ENCODE data around the gene DYRK4. TPM values are rescaled to one million over a fixed set of nuclear protein-coding genes. Genes with fewer than 3 reads are reported as not detected.

The DYRK4 gene
- total RNA-seq, 4 donors from 2014 or later = 20.1 to 28.9 (median 21.1) TPM

DNA sequence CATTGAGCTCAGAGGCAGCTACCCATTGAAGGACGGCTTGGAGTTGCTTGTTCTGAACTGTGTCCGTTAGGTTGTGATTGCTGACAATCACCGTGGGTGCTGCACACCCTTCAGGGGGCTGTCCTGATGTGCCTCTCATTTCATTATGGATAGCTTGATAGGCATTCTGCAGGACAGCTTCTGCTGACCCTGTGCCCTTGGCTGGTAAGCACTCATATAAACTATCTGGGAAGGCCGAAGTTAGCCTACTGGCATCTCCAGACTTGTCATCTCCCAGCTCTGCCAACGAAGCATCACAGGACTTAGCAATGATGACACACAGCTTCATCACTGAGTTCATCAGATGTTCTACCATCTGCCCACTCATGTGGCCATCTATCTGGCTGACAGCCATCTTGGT, 64.5 kb downstream of the DYRK4 start:
- no peak overlapping the region for H3K27ac ChIP-seq
- TF ChIP-seq, protein P1, sequence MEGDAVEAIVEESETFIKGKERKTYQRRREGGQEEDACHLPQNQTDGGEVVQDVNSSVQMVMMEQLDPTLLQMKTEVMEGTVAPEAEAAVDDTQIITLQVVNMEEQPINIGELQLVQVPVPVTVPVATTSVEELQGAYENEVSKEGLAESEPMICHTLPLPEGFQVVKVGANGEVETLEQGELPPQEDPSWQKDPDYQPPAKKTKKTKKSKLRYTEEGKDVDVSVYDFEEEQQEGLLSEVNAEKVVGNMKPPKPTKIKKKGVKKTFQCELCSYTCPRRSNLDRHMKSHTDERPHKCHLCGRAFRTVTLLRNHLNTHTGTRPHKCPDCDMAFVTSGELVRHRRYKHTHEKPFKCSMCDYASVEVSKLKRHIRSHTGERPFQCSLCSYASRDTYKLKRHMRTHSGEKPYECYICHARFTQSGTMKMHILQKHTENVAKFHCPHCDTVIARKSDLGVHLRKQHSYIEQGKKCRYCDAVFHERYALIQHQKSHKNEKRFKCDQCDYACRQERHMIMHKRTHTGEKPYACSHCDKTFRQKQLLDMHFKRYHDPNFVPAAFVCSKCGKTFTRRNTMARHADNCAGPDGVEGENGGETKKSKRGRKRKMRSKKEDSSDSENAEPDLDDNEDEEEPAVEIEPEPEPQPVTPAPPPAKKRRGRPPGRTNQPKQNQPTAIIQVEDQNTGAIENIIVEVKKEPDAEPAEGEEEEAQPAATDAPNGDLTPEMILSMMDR (IDR thresholded peaks at IDR 0.05 in 4 of 5, conservative IDR thresholded peaks at IDR 0.05 in 1 of 5) = no peak
- no peak for TF ChIP-seq POLR2A (IDR thresholded peaks at IDR 0.05)
- no peak overlapping the region for H3K4me3 ChIP-seq
- intact Hi-C loops (cut with DNase I; ENCODE audit: low total_unique reads) = no loop called here
- no peaks in the 10 kb centered on the region for H3K27me3 ChIP-seq
- H3K4me1 ChIP-seq = no peaks in the 10 kb centered on the region
- no peak for ATAC-seq
- no peaks in the 10 kb centered on the region for H3K36me3 ChIP-seq
- DNase-seq = no peak
- in situ Hi-C loops (cut with MboI; ENCODE audit: low sequenced_read_pairs in 4 of 4) = no loop called here
- no peaks in the 10 kb centered on the region for H3K9me3 ChIP-seq

GRCh38 chr12:4628406-4628805, 66.4 kb downstream of the DYRK4 start:
- Histone ChIP-seq H3K4me3 (no peak overlapping the region), H3K27ac (no peak overlapping the region), H3K27me3 (no peaks in the 10 kb centered on the region), H3K4me1 (no peaks in the 10 kb centered on the region), H3K36me3 (no peaks in the 10 kb centered on the region), H3K9me3 (no peaks in the 10 kb centered on the region)
- TF ChIP-seq POLR2A (IDR thresholded peaks at IDR 0.05) = no peak
- TF ChIP-seq, protein P1 (IDR thresholded peaks at IDR 0.05 in 4 of 5, conservative IDR thresholded peaks at IDR 0.05 in 1 of 5) = no peak
- DNase-seq = no peak
- ATAC-seq = no peak
- in situ Hi-C loops (cut with MboI; ENCODE audit: low sequenced_read_pairs in 4 of 4) = no loop called here
- intact Hi-C loops (cut with DNase I; ENCODE audit: low total_unique reads) = no loop called here

GRCh38 chr12:4630262-4630661, 68.3 kb downstream of the DYRK4 start:
- no peak overlapping the region for H3K4me3 ChIP-seq
- no peaks in the 10 kb centered on the region for H3K9me3 ChIP-seq
- TF ChIP-seq, protein P1 (IDR thresholded peaks at IDR 0.05 in 4 of 5, conservative IDR thresholded peaks at IDR 0.05 in 1 of 5) = no peak
- TF ChIP-seq POLR2A (IDR thresholded peaks at IDR 0.05) = no peak
- no peaks in the 10 kb centered on the region for H3K36me3 ChIP-seq
- no peaks in the 10 kb centered on the region for H3K4me1 ChIP-seq
- H3K27me3 ChIP-seq = no peaks in the 10 kb centered on the region
- DNase-seq (no peak), ATAC-seq (no peak)
- intact Hi-C loops (cut with DNase I; ENCODE audit: low total_unique reads) = no loop called here
- in situ Hi-C loops (cut with MboI; ENCODE audit: low sequenced_read_pairs in 4 of 4) = no loop called here
- H3K27ac ChIP-seq = no peak overlapping the region

GRCh38 chr12:4643747-4644146, 81.7 kb downstream of the DYRK4 start:
- intact Hi-C loops (cut with DNase I; ENCODE audit: low total_unique reads) (loop anchor here (10.0 kb wide), 1 partner anchor 319 kb away; the partner anchor contains the start of gene TIGAR), in situ Hi-C loops (cut with MboI; ENCODE audit: low sequenced_read_pairs in 4 of 4) (no loop called here)
- ATAC-seq = no peak

More at GRCh38 chr12:4643747-4644146, 81.7 kb downstream of the DYRK4 start:
- H3K4me1 ChIP-seq = peaks cover 6 to 10% of the 10 kb centered on the region in 2 donors
- H3K27me3 ChIP-seq = no peaks in the 10 kb centered on the region
- H3K36me3 ChIP-seq = no peaks in the 10 kb centered on the region
- DNase-seq = no peak
- no peak overlapping the region for H3K4me3 ChIP-seq
- H3K27ac ChIP-seq = no peak overlapping the region
- TF ChIP-seq POLR2A (IDR thresholded peaks at IDR 0.05) = no peak
- TF ChIP-seq, protein P1 (IDR thresholded peaks at IDR 0.05 in 4 of 5, conservative IDR thresholded peaks at IDR 0.05 in 1 of 5) = no peak
- no peaks in the 10 kb centered on the region for H3K9me3 ChIP-seq

Measured in gastrocnemius medialis (tissue), 4 donors.